Measurements from ENCODE around the gene OR13A1.

Gene OR13A1

GRCh38 chr10:45253183-45253914, 62.1 kb downstream of the OR13A1 start:
- TF ChIP-seq CTCF (IDR thresholded peaks at IDR 0.05; ENCODE audit: low read depth, low read length) (no peak), EZH2phosphoT487 (IDR thresholded peaks at IDR 0.05; ENCODE audit: low read depth) (no peak)

More at GRCh38 chr10:45253183-45253914, 62.1 kb downstream of the OR13A1 start:
- Histone ChIP-seq H3K36me3 (replicated peaks; ENCODE audit: low read depth, low read length) (no peaks in the 10 kb centered on the region), H3K79me2 (ENCODE audit: low read length) (no peaks in the 10 kb centered on the region), H3K4me3 (ENCODE audit: low read length) (no peak overlapping the region), H3K4me2 (ENCODE audit: low read length) (no peak overlapping the region), H2AFZ (ENCODE audit: low read depth, low read length) (no peak overlapping the region), H3K27me3 (ENCODE audit: low read depth, low read length) (no peaks in the 10 kb centered on the region), H3K27ac (ENCODE audit: low read length) (no peak overlapping the region), H3K4me1 (ENCODE audit: low read length) (peaks cover 9% of the 10 kb centered on the region), H3K9ac (ENCODE audit: low read length) (no peak overlapping the region), H3K9me3 (ENCODE audit: insufficient read depth, low read length) (no peaks in the 10 kb centered on the region), H4K20me1 (ENCODE audit: insufficient read depth, low read length) (no peaks in the 10 kb centered on the region)
